Activated CD4-positive, CD25-positive, alpha-beta regulatory T cell treated with anti-CD3 and anti-CD28 coated beads, Interleukin-2, amount 50 U/mL, for 16 hours (primary cell): ENCODE measurements around the gene URB1.
A peak's percentile ranks its signal among the peaks of the same experiment; 100 is the strongest.
"Not testable (repeated sequence)": the region's sequence is repeated elsewhere in the genome, so short reads cannot be mapped to it uniquely, and the experiment has no call there.

Experiments used
- DNase-seq: peaks from one replicate; pipeline ENCODE4 v3.0.0-alpha.2; 2020; ENCODE audit warnings: low read depth, low spot score

URB1 gene

DNA sequence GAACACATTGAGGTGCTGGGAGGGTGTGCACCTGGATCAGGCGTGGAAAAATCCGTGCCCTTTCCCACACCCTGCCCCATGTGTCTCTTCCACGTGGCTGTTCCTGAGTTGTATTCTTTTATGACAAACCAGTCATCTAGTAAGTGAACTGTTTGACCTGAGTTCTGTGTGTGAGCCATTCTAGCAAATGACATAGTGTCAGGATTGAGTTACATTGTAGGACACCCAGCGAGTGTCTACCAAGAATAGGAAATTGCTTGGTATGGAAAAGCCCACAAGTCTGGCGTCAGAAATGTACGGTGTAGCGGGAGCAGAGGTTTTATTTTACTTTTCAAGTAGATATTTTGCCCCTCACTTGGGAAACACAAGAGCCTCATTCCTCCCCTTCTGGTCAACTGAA, 95.4 kb downstream of the URB1 start:
- no peak for DNase-seq

DNA sequence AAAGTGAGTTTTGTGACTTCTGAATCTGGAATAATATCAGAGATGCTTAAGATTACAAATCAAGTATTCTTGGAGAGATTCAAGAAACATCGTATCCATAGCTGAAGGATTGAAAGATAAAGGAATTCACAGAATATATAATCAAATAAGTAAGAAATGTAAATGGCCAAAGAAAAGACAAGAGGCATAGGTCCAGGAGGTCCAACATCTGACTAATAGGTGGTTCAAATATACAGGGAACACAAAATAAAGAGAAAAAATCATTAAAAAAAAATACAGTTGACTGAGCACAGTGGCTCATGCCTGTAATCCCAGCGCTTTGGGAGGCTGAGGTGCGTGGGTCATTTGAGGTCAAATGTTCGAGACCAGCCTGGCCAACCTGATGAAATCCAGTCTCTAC, 107.3 kb downstream of the URB1 start:
- DNase-seq, result no peak

- no peak for DNase-seq
Observed at GRCh38 chr21:32282992-32283391, 109.8 kb downstream of the URB1 start.

GRCh38 chr21:32281531-32281930, 111.3 kb downstream of the URB1 start:
- no peak for DNase-seq

- DNase-seq, result no peak
Observed at GRCh38 chr21:32279377-32279680, 113.5 kb downstream of the URB1 start.

DNA sequence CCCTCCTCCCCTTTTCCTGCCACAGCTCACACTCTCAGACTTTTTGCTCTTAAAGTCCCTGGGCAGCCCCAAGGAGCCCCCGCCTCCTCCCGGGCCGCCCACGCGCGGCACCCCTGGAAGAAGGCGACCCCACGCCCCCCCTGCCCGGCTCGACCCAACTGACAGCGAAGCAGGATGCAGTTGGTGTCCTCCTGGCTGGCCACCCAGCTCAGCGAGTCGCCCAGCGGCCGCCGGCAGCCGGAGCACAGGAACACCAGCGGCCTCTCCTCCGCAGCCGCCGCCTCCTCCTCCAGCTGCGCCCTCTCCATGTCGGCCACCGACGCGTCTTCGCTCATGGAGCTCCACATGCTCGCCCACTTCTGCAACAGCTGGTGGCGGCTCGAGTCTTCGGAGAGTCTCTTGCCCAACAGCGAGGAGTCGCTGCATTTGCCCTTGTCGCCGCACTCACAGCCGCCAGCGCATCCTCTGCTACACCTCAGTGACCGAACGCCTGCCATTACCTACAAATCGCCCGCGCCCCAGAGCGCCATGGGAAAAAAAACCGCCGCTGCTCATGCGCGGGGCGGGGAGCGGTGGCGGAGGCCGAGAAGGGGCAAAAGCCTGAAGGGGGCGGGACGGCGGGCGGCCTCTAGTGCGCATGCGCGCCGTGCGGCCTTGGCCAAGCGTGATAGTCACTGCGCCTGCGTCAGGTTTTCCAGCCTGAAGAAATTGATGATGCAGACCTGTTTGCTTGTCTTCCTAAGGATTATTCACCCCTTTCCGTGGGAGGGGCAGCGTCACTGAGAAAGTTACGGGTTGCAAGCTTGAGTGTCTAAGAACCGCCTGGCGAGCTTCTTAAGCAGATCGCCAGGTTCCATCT, 114.1 kb downstream of the URB1 start, which contains the start of gene MIS18A:
Gene MIS18A (minus strand): TSS at position 532 of the 859 bp plus-strand sequence. CDS start 35 bp downstream, at position 497.
- DNase-seq, result peak; percentile 96

DNA sequence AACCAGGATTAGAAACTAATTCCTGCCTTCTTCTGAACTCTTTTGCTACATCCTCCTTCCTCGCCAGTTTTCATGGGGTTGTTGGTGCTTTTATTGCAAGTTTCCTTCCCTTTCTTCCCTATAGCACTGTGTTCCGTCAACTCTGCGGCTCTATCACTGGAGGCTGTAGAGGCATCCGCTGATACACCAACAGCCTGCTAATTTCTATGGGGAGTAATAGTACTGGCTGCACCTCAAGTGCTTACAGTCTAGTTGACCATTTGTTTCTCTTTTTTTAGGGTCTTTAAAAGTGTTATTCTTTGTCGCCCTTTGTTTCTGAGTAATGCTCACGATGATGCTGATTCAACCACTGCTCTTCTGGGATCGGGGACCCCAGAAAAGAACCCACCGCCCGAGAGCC, 114.7 kb downstream of the URB1 start:
- DNase-seq, result no peak

- DNase-seq, result no peak
Observed at GRCh38 chr21:32276671-32277070, 116.1 kb downstream of the URB1 start.

DNA sequence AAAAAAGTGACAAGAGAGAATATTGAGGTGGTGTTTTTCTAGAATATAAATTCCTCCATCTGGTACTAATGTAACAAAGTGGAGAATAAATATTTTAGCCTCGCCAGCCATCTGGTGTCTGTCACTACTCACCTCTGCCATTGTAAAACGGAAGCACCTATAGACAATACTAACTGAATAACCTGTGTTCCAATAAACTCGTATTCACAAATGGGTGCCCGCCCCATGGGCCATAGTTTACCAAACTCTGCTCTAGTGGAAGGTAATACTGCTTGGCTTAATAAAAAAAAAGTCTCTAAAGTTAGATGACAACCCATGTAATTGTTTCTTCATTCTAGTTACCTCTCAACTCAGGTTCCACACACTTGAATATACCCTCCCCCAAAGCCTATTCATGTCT, 122.1 kb downstream of the URB1 start:
- DNase-seq, result no peak

GRCh38 chr21:32265321-32265720, 127.5 kb downstream of the URB1 start:
- not testable (repeated sequence) for DNase-seq

- DNase-seq, result no peak
Observed at GRCh38 chr21:32261929-32262328, 130.9 kb downstream of the URB1 start.
